HepG2 (cell line): ENCODE measurements around the gene ITIH1. TPM values are rescaled to one million over a fixed set of nuclear protein-coding genes. Genes with fewer than 3 reads are reported as not detected.

ENCODE experiments used
- AGO2 ChIP-seq: fragments of 200-400 bp; formaldehyde crosslinking; optimal IDR thresholded peaks from 2 replicates; pipeline ENCODE3; 2017; ENCODE audit warnings: mild to moderate bottlenecking, low read depth, low read length, moderate library complexity
- ARNTL ChIP-seq: sonication (generic); formaldehyde crosslinking; IDR thresholded peaks from 2 replicates; pipeline ENCODE4 v1.4.0; 2020; ENCODE audit warnings: mild to moderate bottlenecking, missing genetic modification reagents
- CSRNP2 ChIP-seq: sonication (generic); formaldehyde crosslinking; conservative IDR thresholded peaks from 2 replicates; pipeline ENCODE4 v1.8.0; 2022; ENCODE audit warnings: low read depth, missing genetic modification reagents
- GABPB1 ChIP-seq: IDR thresholded peaks from 2 replicates; pipeline ENCODE4 v1.6.1; 2016; ENCODE audit warnings: mild to moderate bottlenecking, missing genetic modification reagents, moderate library complexity, missing compliant biosample characterization
- GMEB1 ChIP-seq: sonication (generic); formaldehyde crosslinking; IDR thresholded peaks from 2 replicates; pipeline ENCODE4 v1.5.1; 2020; ENCODE audit warnings: missing genetic modification reagents, mild to moderate bottlenecking, borderline replicate concordance
- LBX2 ChIP-seq: sonication (generic); formaldehyde crosslinking; IDR thresholded peaks from 2 replicates; pipeline ENCODE4 v1.5.0; 2020; ENCODE audit warnings: missing genetic modification reagents, mild to moderate bottlenecking, borderline replicate concordance
- MEIS2 ChIP-seq: sonication (generic); formaldehyde crosslinking; IDR thresholded peaks from 2 replicates; pipeline ENCODE4 v1.9.0; 2021; ENCODE audit warnings: mild to moderate bottlenecking, missing genetic modification reagents
- POLR2AphosphoS2 ChIP-seq: IDR thresholded peaks from 2 replicates; pipeline ENCODE4 v1.6.1; 2011; ENCODE audit warnings: low read depth, low read length, improper control_type of control experiment
- SNAPC2 ChIP-seq: sonication (generic); formaldehyde crosslinking; IDR thresholded peaks from 2 replicates; pipeline ENCODE4 v1.8.1; 2022; ENCODE audit warnings: mild to moderate bottlenecking, missing genetic modification reagents
- SOX6 ChIP-seq, 2 experiments: fragments of 450-650 bp in 1 of 2; sonication (generic) in 1 of 2; formaldehyde crosslinking in 1 of 2; IDR thresholded peaks; 2 replicates each; pipeline versions ENCODE4 v1.4.0 to v1.6.1; 2017 to 2020; ENCODE audit warnings: antibody characterized with exemption in 1 of 2, mild to moderate bottlenecking in 1 of 2, missing genetic modification reagents in 1 of 2
- SSRP1 ChIP-seq: IDR thresholded peaks from 2 replicates; pipeline ENCODE4 v1.6.1; 2016; ENCODE audit warnings: control low read depth
- ZFAT ChIP-seq: sonication (generic); formaldehyde crosslinking; conservative IDR thresholded peaks from 2 replicates; pipeline ENCODE4 v1.8.1; 2023; ENCODE audit warnings: missing genetic modification reagents, inconsistent platforms
- ZNF160 ChIP-seq: sonication (generic); formaldehyde crosslinking; IDR thresholded peaks from 2 replicates; pipeline ENCODE4 v1.8.0; 2022; ENCODE audit warnings: mild to moderate bottlenecking, inconsistent platforms, missing genetic modification reagents
- ZNF224 ChIP-seq: sonication (generic); formaldehyde crosslinking; IDR thresholded peaks from 2 replicates; pipeline ENCODE4 v1.5.0; 2020; ENCODE audit warnings: mild to moderate bottlenecking, missing genetic modification reagents
- ZNF496 ChIP-seq: sonication (generic); formaldehyde crosslinking; IDR thresholded peaks from 2 replicates; pipeline ENCODE4 v1.8.1; 2023; ENCODE audit warnings: mild to moderate bottlenecking, moderate library complexity, missing genetic modification reagents; ENCODE audit not compliant: insufficient replicate concordance
- ZNF660 ChIP-seq: sonication (generic); formaldehyde crosslinking; IDR thresholded peaks from 2 replicates; pipeline ENCODE4 v1.5.1; 2020; ENCODE audit warnings: mild to moderate bottlenecking, low read depth, missing genetic modification reagents, borderline replicate concordance
- ZNF678 ChIP-seq: sonication (generic); formaldehyde crosslinking; IDR thresholded peaks from 2 replicates; pipeline ENCODE4 v1.4.0; 2020; ENCODE audit warnings: mild to moderate bottlenecking, missing genetic modification reagents
- ZNF883 ChIP-seq: sonication (generic); formaldehyde crosslinking; IDR thresholded peaks from 2 replicates; pipeline ENCODE4 v1.5.1; 2020; ENCODE audit warnings: mild to moderate bottlenecking, missing genetic modification reagents; ENCODE audit errors: not compliant biosample characterization
- polyA plus RNA-seq, 8 experiments: library from polyadenylated mRNA; depleted of rRNA in 3 of 8; stranded (reverse) in 7 of 8; unstranded in 1 of 8; fragments of >200 nt; fragmentation: Illumina TruSeq in 4 of 8; extraction: Trizol in 4 of 8; gene quantifications; 2 replicates each; pipeline versions ENCODE4 v1.2.1 to v1.2.3, GENCODE V29; 2011 to 2016; ENCODE audit warnings: low read depth in 4 of 8, missing spikeins in 1 of 8, mixed read lengths in 1 of 8; ENCODE audit not compliant: insufficient read depth in 1 of 8
- total RNA-seq, 5 experiments: library from RNA; depleted of rRNA; stranded (reverse); fragments of >200 nt; fragmentation: Illumina TruSeq; extraction: Trizol; gene quantifications; 2 replicates each; pipeline ENCODE4 v1.2.3, GENCODE V29; 2016; ENCODE audit warnings: low read depth in 1 of 5
- TF ChIP-seq, protein P1 (sequence below): sonication (generic); formaldehyde crosslinking; IDR thresholded peaks from 2 replicates; pipeline ENCODE4 v1.5.0; 2020; ENCODE audit warnings: mild to moderate bottlenecking, missing genetic modification reagents, borderline replicate concordance

Gene ITIH1
- total and polyA plus RNA-seq, 2 of the 13 experiments (the other 11 are each of a cell fraction or from before 2014, with no cell fraction given): 12.3 to 19.6 TPM

DNA sequence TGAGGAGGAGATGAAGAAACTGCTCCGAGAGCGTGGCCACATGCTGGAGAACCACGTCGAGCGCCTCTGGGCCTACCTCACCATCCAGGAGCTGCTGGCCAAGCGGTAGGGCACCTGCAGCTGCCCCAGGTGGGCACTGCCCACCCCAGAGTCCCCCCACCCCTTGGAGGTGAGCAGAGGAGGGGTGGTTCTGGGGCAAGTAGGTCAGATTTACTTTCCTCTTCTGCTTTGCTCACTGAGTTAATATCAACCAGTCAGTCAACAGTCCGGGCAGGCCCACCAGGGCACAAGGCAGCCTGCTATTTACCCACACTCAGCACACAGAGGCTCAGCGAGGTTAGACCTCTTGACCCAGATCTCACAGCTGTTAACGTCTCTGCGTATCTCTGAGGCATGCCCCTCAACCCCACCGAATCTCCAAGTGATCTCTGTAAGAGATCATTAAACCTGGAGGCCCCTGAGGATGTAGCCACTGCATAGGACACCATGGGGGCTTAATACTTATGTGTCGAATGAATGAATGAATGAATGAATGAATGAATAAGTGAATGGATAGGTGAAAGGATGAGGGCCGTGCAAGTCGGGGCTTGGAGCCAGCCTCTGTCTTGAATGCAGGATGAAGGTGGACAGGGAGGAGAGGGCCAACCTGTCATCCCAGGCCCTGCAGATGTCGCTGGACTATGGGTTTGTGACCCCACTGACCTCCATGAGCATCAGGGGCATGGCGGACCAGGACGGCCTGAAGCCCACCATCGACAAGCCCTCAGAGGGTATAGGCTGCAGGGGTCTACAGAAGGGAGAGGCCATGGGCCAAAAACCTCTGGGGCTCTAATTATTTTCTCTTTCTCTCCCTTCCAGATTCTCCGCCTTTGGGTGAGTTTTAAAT, 9.2 kb downstream of the ITIH1 start (continued):
- TF ChIP-seq, protein P1, sequence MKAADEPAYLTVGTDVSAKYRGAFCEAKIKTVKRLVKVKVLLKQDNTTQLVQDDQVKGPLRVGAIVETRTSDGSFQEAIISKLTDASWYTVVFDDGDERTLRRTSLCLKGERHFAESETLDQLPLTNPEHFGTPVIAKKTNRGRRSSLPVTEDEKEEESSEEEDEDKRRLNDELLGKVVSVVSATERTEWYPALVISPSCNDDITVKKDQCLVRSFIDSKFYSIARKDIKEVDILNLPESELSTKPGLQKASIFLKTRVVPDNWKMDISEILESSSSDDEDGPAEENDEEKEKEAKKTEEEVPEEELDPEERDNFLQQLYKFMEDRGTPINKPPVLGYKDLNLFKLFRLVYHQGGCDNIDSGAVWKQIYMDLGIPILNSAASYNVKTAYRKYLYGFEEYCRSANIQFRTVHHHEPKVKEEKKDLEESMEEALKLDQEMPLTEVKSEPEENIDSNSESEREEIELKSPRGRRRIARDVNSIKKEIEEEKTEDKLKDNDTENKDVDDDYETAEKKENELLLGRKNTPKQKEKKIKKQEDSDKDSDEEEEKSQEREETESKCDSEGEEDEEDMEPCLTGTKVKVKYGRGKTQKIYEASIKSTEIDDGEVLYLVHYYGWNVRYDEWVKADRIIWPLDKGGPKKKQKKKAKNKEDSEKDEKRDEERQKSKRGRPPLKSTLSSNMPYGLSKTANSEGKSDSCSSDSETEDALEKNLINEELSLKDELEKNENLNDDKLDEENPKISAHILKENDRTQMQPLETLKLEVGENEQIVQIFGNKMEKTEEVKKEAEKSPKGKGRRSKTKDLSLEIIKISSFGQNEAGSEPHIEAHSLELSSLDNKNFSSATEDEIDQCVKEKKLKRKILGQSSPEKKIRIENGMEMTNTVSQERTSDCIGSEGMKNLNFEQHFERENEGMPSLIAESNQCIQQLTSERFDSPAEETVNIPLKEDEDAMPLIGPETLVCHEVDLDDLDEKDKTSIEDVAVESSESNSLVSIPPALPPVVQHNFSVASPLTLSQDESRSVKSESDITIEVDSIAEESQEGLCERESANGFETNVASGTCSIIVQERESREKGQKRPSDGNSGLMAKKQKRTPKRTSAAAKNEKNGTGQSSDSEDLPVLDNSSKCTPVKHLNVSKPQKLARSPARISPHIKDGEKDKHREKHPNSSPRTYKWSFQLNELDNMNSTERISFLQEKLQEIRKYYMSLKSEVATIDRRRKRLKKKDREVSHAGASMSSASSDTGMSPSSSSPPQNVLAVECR (CRISPR knock-in tag): peak; percentile 59; the same call in 1 of the 2 replicates
- TF ChIP-seq ZNF883 (CRISPR knock-in tag) (no peak), AGO2 (no peak), ARNTL (CRISPR knock-in tag) (peak; percentile 66; the same call in 1 of the 2 replicates), GABPB1 (CRISPR knock-in tag) (no peak), ZNF678 (CRISPR knock-in tag) (no peak), ZNF224 (CRISPR knock-in tag) (peak; percentile 64; the same call in 1 of the 2 replicates), SOX6 (IDR thresholded peaks at IDR 0.05) (no peak), SOX6 (CRISPR knock-in tag; IDR thresholded peaks at IDR 0.05) (peak; percentile 69), ZNF496 (no peak), GMEB1 (CRISPR knock-in tag) (0 out of 2 replicates have a peak, but pooled peaks have one; percentile 25), ZNF660 (no peak), SNAPC2 (CRISPR knock-in tag) (0 out of 2 replicates have a peak, but pooled peaks have one; percentile 28), SSRP1 (CRISPR knock-in tag) (no peak), LBX2 (no peak), CSRNP2 (CRISPR knock-in tag) (no peak), MEIS2 (CRISPR knock-in tag) (no peak), ZNF160 (no peak), POLR2AphosphoS2 (no peak), ZFAT (CRISPR knock-in tag) (no peak)
